Muscle of arm (tissue), 12 donors: Measurements from ENCODE around the gene RNH1. TPM values are rescaled to one million over a fixed set of nuclear protein-coding genes. Genes with fewer than 3 reads are reported as not detected.
A peak's percentile ranks its signal among the peaks of the same experiment; 100 is the strongest.
"Not testable (repeated sequence)": the region's sequence is repeated elsewhere in the genome, so short reads cannot be mapped to it uniquely, and the experiment has no call there.

Experiments used
- DNase-seq: peaks from one replicate; pipeline ENCODE4 v3.0.0-alpha.2; 2013
- polyA plus RNA-seq, 12 donors: library from polyadenylated mRNA; unstranded; fragments of 120-200 nt; gene quantifications; one replicate each; pipeline ENCODE4 v1.2.1, GENCODE V29; 2013; ENCODE audit not compliant: insufficient read length in 12 of 12

The RNH1 gene
- polyA plus RNA-seq, 12 donors, result 69.4 to 126 (median 78.8) TPM; not detected in 1

- DNase-seq, result no peak
Observed at GRCh38 chr11:528166-528814, 21.2 kb upstream of the RNH1 start.

GRCh38 chr11:526192-526591 is 19.1 kb upstream of the RNH1 start:
- no peak for DNase-seq

- no peak for DNase-seq
Observed at GRCh38 chr11:521177-521688, 14.2 kb upstream of the RNH1 start.

- DNase-seq, result no peak
Observed at GRCh38 chr11:520428-521176, 13.6 kb upstream of the RNH1 start.

GRCh38 chr11:518463-519202 is 11.6 kb upstream of the RNH1 start:
- peak; percentile 87 for DNase-seq

- DNase-seq, result not testable (repeated sequence)
Observed at GRCh38 chr11:516918-517685, 10.1 kb upstream of the RNH1 start.

GRCh38 chr11:516400-516799 is 9.4 kb upstream of the RNH1 start:
- no peak for DNase-seq

GRCh38 chr11:515131-515530 is 8.1 kb upstream of the RNH1 start:
- DNase-seq, result no peak

GRCh38 chr11:514606-515005 is 7.6 kb upstream of the RNH1 start:
- no peak for DNase-seq

GRCh38 chr11:512761-513595 is 5.9 kb upstream of the RNH1 start:
- no peak for DNase-seq

GRCh38 chr11:508956-509355 is 1.9 kb upstream of the RNH1 start:
- no peak for DNase-seq

- DNase-seq, result no peak
Observed at GRCh38 chr11:507727-508515, 879 bp upstream of the RNH1 start.

GRCh38 chr11:506238-506994 is 626 bp downstream of the RNH1 start:
- peak; percentile 99 for DNase-seq

- no peak for DNase-seq
Observed at GRCh38 chr11:504994-505344, 2.1 kb downstream of the RNH1 start.

- DNase-seq, result peak; percentile 71
Observed at GRCh38 chr11:504053-504993, 2.7 kb downstream of the RNH1 start.

- DNase-seq, result no peak
Observed at GRCh38 chr11:503179-503981, 3.7 kb downstream of the RNH1 start.
